HepG2 (cell line): ENCODE measurements around the gene ENO3. TPM values are rescaled to one million over a fixed set of nuclear protein-coding genes. Genes with fewer than 3 reads are reported as not detected.

Source experiments
- AKAP8 ChIP-seq: sonication (generic); formaldehyde crosslinking; IDR thresholded peaks from 2 replicates; pipeline ENCODE4 v1.5.1; 2020; ENCODE audit warnings: mild to moderate bottlenecking, missing genetic modification reagents
- CREB1 ChIP-seq, 2 experiments: fragments of 450-650 bp in 1 of 2; IDR thresholded peaks; 2 replicates each; pipeline ENCODE4 v1.6.1; 2016 to 2017; ENCODE audit warnings: control low read depth in 1 of 2, mild to moderate bottlenecking in 1 of 2, missing compliant biosample characterization in 1 of 2, missing genetic modification characterization in 1 of 2
- FOXC1 ChIP-seq: sonication (generic); formaldehyde crosslinking; IDR thresholded peaks from 2 replicates; pipeline ENCODE4 v1.8.0; 2022; ENCODE audit warnings: mild to moderate bottlenecking, missing genetic modification reagents, borderline replicate concordance
- FOXJ3 ChIP-seq: sonication (generic); formaldehyde crosslinking; IDR thresholded peaks from 2 replicates; pipeline ENCODE4 v1.4.0; 2020; ENCODE audit warnings: missing genetic modification reagents, mild to moderate bottlenecking, borderline replicate concordance
- IRX3 ChIP-seq: sonication (generic); formaldehyde crosslinking; IDR thresholded peaks from 2 replicates; pipeline ENCODE4 v1.8.1; 2023; ENCODE audit warnings: mild to moderate bottlenecking, low read depth, missing genetic modification reagents, borderline replicate concordance
- NONO ChIP-seq, 2 experiments: fragments of 450-650 bp in 1 of 2; sonication (generic) in 1 of 2; formaldehyde crosslinking in 1 of 2; IDR thresholded peaks in 1 of 2; conservative IDR thresholded peaks in 1 of 2; 2 replicates each; pipeline versions ENCODE4 v1.6.1 to v1.8.0; 2017 to 2022; ENCODE audit warnings: mild to moderate bottlenecking in 1 of 2, missing genetic modification reagents in 1 of 2, moderate library complexity in 1 of 2
- SIN3A ChIP-seq: IDR thresholded peaks from 2 replicates; pipeline ENCODE4 v1.6.1; 2011; ENCODE audit warnings: low read depth, mild to moderate bottlenecking, control low read depth, low read length, borderline replicate concordance
- ZNF143 ChIP-seq: sonication (generic); formaldehyde crosslinking; IDR thresholded peaks from 2 replicates; pipeline ENCODE4 v1.4.0; 2020; ENCODE audit warnings: missing genetic modification reagents
- ZNF296 ChIP-seq: sonication (generic); formaldehyde crosslinking; conservative IDR thresholded peaks from 2 replicates; pipeline ENCODE4 v1.5.0; 2020; ENCODE audit warnings: mild to moderate bottlenecking, missing genetic modification reagents
- ZNF329 ChIP-seq: sonication (generic); formaldehyde crosslinking; IDR thresholded peaks from 2 replicates; pipeline ENCODE4 v1.9.0; 2021; ENCODE audit warnings: low read depth, mild to moderate bottlenecking, missing genetic modification reagents
- polyA plus RNA-seq, 8 experiments: library from polyadenylated mRNA; depleted of rRNA in 3 of 8; stranded (reverse) in 7 of 8; unstranded in 1 of 8; fragments of >200 nt; fragmentation: Illumina TruSeq in 4 of 8; extraction: Trizol in 4 of 8; gene quantifications; 2 replicates each; pipeline versions ENCODE4 v1.2.1 to v1.2.3, GENCODE V29; 2011 to 2016; ENCODE audit warnings: low read depth in 4 of 8, missing spikeins in 1 of 8, mixed read lengths in 1 of 8; ENCODE audit not compliant: insufficient read depth in 1 of 8
- total RNA-seq, 5 experiments: library from RNA; depleted of rRNA; stranded (reverse); fragments of >200 nt; fragmentation: Illumina TruSeq; extraction: Trizol; gene quantifications; 2 replicates each; pipeline ENCODE4 v1.2.3, GENCODE V29; 2016; ENCODE audit warnings: low read depth in 1 of 5
- TF ChIP-seq, protein P1 (sequence below): sonication (generic); formaldehyde crosslinking; IDR thresholded peaks from 2 replicates; pipeline ENCODE4 v1.4.0; 2020; ENCODE audit warnings: missing genetic modification reagents, mild to moderate bottlenecking, borderline replicate concordance
- TF ChIP-seq, protein P2 (sequence below): sonication (generic); formaldehyde crosslinking; IDR thresholded peaks from 2 replicates; pipeline ENCODE4 v1.4.0; 2020; ENCODE audit warnings: missing genetic modification reagents
- TF ChIP-seq, protein P3 (sequence below): sonication (generic); formaldehyde crosslinking; IDR thresholded peaks from 2 replicates; pipeline ENCODE4 v1.5.1; 2020; ENCODE audit warnings: missing genetic modification reagents, mild to moderate bottlenecking, borderline replicate concordance
- TF ChIP-seq, protein P4 (sequence below): conservative IDR thresholded peaks from 2 replicates; pipeline ENCODE4 v1.6.1; 2018; ENCODE audit warnings: missing genetic modification reagents

ENO3 gene
- total and polyA plus RNA-seq, 2 of the 13 experiments (the other 11 are each of a cell fraction or from before 2014, with no cell fraction given), result 59.8 to 69.8 TPM

DNA sequence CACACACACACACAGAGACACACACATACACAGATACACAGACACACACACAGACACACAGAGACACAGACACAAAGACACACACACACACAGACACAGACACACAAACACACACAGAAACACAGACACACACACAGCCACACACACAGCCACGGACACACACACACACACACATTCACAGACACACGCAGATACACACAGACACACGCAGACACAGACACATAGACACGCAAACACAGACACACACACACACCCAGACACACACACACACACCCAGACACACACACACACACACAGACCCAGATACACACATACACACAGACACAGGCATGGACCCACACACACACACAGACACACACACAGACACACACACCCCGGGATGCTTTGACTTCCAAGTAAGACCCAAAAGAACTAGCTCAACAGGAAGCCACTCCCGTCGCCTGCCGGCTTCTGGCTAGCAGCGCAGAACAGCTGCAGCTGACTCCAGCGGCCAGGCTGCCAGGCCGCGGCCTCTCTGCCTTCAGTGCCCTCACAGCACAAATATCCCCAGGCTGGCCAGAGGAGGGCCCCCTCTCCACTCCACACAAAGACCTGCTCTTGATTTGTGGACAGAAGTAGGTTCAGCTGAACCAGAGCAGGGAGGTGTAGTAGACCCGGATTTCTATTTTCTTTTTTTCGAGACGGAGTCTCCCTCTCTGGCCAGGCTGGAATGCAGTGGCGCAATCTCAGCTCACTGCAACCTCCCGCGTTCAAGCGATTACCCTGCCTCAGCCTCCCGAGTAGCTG, 42.0 kb upstream of the ENO3 start (continued):
- TF ChIP-seq, protein P1, sequence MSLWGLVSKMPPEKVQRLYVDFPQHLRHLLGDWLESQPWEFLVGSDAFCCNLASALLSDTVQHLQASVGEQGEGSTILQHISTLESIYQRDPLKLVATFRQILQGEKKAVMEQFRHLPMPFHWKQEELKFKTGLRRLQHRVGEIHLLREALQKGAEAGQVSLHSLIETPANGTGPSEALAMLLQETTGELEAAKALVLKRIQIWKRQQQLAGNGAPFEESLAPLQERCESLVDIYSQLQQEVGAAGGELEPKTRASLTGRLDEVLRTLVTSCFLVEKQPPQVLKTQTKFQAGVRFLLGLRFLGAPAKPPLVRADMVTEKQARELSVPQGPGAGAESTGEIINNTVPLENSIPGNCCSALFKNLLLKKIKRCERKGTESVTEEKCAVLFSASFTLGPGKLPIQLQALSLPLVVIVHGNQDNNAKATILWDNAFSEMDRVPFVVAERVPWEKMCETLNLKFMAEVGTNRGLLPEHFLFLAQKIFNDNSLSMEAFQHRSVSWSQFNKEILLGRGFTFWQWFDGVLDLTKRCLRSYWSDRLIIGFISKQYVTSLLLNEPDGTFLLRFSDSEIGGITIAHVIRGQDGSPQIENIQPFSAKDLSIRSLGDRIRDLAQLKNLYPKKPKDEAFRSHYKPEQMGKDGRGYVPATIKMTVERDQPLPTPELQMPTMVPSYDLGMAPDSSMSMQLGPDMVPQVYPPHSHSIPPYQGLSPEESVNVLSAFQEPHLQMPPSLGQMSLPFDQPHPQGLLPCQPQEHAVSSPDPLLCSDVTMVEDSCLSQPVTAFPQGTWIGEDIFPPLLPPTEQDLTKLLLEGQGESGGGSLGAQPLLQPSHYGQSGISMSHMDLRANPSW, result peak; percentile 73; the same call in 1 of the 2 replicates
- no peak for TF ChIP-seq ZNF329 (CRISPR knock-in tag)
- 0 out of 2 replicates have a peak, but pooled peaks have one; percentile 15 for TF ChIP-seq AKAP8 (CRISPR knock-in tag)
- TF ChIP-seq ZNF296 (CRISPR knock-in tag), result no peak
- TF ChIP-seq, protein P2, sequence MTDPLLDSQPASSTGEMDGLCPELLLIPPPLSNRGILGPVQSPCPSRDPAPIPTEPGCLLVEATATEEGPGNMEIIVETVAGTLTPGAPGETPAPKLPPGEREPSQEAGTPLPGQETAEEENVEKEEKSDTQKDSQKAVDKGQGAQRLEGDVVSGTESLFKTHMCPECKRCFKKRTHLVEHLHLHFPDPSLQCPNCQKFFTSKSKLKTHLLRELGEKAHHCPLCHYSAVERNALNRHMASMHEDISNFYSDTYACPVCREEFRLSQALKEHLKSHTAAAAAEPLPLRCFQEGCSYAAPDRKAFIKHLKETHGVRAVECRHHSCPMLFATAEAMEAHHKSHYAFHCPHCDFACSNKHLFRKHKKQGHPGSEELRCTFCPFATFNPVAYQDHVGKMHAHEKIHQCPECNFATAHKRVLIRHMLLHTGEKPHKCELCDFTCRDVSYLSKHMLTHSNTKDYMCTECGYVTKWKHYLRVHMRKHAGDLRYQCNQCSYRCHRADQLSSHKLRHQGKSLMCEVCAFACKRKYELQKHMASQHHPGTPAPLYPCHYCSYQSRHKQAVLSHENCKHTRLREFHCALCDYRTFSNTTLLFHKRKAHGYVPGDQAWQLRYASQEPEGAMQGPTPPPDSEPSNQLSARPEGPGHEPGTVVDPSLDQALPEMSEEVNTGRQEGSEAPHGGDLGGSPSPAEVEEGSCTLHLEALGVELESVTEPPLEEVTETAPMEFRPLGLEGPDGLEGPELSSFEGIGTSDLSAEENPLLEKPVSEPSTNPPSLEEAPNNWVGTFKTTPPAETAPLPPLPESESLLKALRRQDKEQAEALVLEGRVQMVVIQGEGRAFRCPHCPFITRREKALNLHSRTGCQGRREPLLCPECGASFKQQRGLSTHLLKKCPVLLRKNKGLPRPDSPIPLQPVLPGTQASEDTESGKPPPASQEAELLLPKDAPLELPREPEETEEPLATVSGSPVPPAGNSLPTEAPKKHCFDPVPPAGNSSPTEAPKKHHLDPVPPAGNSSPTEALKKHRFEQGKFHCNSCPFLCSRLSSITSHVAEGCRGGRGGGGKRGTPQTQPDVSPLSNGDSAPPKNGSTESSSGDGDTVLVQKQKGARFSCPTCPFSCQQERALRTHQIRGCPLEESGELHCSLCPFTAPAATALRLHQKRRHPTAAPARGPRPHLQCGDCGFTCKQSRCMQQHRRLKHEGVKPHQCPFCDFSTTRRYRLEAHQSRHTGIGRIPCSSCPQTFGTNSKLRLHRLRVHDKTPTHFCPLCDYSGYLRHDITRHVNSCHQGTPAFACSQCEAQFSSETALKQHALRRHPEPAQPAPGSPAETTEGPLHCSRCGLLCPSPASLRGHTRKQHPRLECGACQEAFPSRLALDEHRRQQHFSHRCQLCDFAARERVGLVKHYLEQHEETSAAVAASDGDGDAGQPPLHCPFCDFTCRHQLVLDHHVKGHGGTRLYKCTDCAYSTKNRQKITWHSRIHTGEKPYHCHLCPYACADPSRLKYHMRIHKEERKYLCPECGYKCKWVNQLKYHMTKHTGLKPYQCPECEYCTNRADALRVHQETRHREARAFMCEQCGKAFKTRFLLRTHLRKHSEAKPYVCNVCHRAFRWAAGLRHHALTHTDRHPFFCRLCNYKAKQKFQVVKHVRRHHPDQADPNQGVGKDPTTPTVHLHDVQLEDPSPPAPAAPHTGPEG, result 0 out of 2 replicates have a peak, but pooled peaks have one; percentile 20
- TF ChIP-seq NONO (IDR thresholded peaks at IDR 0.05), result no peak
- TF ChIP-seq NONO (CRISPR knock-in tag; conservative IDR thresholded peaks at IDR 0.05), result peak; percentile 86
- TF ChIP-seq, protein P3, sequence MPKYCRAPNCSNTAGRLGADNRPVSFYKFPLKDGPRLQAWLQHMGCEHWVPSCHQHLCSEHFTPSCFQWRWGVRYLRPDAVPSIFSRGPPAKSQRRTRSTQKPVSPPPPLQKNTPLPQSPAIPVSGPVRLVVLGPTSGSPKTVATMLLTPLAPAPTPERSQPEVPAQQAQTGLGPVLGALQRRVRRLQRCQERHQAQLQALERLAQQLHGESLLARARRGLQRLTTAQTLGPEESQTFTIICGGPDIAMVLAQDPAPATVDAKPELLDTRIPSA (CRISPR knock-in tag), result 0 out of 2 replicates have a peak, but pooled peaks have one; percentile 74
- TF ChIP-seq, protein P4, sequence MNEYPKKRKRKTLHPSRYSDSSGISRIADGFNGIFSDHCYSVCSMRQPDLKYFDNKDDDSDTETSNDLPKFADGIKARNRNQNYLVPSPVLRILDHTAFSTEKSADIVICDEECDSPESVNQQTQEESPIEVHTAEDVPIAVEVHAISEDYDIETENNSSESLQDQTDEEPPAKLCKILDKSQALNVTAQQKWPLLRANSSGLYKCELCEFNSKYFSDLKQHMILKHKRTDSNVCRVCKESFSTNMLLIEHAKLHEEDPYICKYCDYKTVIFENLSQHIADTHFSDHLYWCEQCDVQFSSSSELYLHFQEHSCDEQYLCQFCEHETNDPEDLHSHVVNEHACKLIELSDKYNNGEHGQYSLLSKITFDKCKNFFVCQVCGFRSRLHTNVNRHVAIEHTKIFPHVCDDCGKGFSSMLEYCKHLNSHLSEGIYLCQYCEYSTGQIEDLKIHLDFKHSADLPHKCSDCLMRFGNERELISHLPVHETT (CRISPR knock-in tag), result no peak
- no peak for TF ChIP-seq IRX3 (CRISPR knock-in tag)
- peak; percentile 28; the same call in 1 of the 2 replicates for TF ChIP-seq FOXJ3 (CRISPR knock-in tag)
- TF ChIP-seq FOXC1, result no peak; the same call in 1 of the 2 replicates
- TF ChIP-seq CREB1 (IDR thresholded peaks at IDR 0.05), result peak; percentile 3; the same call in 1 of the 2 replicates
- TF ChIP-seq CREB1 (CRISPR knock-in tag; IDR thresholded peaks at IDR 0.05), result no peak
- 0 out of 2 replicates have a peak, but pooled peaks have one; percentile 6 for TF ChIP-seq ZNF143 (CRISPR knock-in tag)
- peak; percentile 78; the same call in 1 of the 2 replicates for TF ChIP-seq SIN3A
